Fibroblast of lung (primary cell): ENCODE results near the gene PNMA8C. TPM values are rescaled to one million over a fixed set of nuclear protein-coding genes. Genes with fewer than 3 reads are reported as not detected.

Experiments used
- DNase-seq, 2 donors: peaks; one replicate each; pipeline versions ENCODE4 v3.0.0 to v3.0.0-alpha.2; 2010; ENCODE audit warnings: low read depth in 2 of 2
- H2AFZ ChIP-seq: 2 replicates; pipeline ENCODE4 v1.5.1; 2012; ENCODE audit warnings: low read length, control low read depth, inconsistent platforms
- H3K27ac ChIP-seq: 2 replicates; pipeline ENCODE4 v1.5.1; 2011; ENCODE audit warnings: low read length, control low read depth; ENCODE audit not compliant: insufficient read depth
- H3K27me3 ChIP-seq: 2 replicates; pipeline ENCODE4 v1.5.1; 2011; ENCODE audit warnings: mild to moderate bottlenecking, low read length; ENCODE audit not compliant: control insufficient read depth, insufficient read depth
- H3K36me3 ChIP-seq: 2 replicates; pipeline ENCODE4 v1.5.1; 2011; ENCODE audit warnings: low read length; ENCODE audit not compliant: control insufficient read depth, insufficient read depth
- H3K4me1 ChIP-seq: 2 replicates; pipeline ENCODE4 v1.5.1; 2011; ENCODE audit warnings: low read length; ENCODE audit not compliant: control insufficient read depth, insufficient read depth; ENCODE audit errors: extremely low read depth
- H3K4me2 ChIP-seq: 2 replicates; pipeline ENCODE4 v1.5.1; 2011; ENCODE audit warnings: low read length, control low read depth; ENCODE audit not compliant: insufficient read depth; ENCODE audit errors: extremely low read depth
- H3K4me3 ChIP-seq, 4 experiments: fragments of 200-600 bp in 1 of 4; sonication (generic) in 1 of 4; replicated peaks in 1 of 4; 2 replicates each; pipeline ENCODE4 v1.5.1; 2011 to 2016; ENCODE audit warnings: low read length in 4 of 4, low read depth in 3 of 4, mild to moderate bottlenecking in 3 of 4, control low read depth in 2 of 4, inconsistent platforms in 1 of 4, mixed read lengths in 1 of 4; ENCODE audit not compliant: insufficient read depth in 1 of 4; ENCODE audit errors: control extremely low read depth in 1 of 4
- H3K79me2 ChIP-seq: 2 replicates; pipeline ENCODE4 v1.5.1; 2012; ENCODE audit warnings: mild to moderate bottlenecking, low read length, inconsistent platforms; ENCODE audit not compliant: control insufficient read depth, insufficient read depth
- H3K9ac ChIP-seq: 2 replicates; pipeline ENCODE4 v1.5.1; 2011; ENCODE audit warnings: mild to moderate bottlenecking, low read length, control low read depth; ENCODE audit not compliant: insufficient read depth
- H3K9me3 ChIP-seq: 2 replicates; pipeline ENCODE4 v1.5.1; 2012; ENCODE audit warnings: low read depth, low read length; ENCODE audit not compliant: control insufficient read depth, insufficient read depth
- H4K20me1 ChIP-seq: 2 replicates; pipeline ENCODE4 v1.5.1; 2011; ENCODE audit warnings: low read length; ENCODE audit not compliant: control insufficient read depth, insufficient read depth; ENCODE audit errors: extremely low read depth
- CTCF ChIP-seq, 2 donors: IDR thresholded peaks in 1 of 2; conservative IDR thresholded peaks in 1 of 2; 1 replicate in 1 of 2; 2 replicates in 1 of 2; pipeline ENCODE4 v1.5.1; 2011 to 2012; ENCODE audit warnings: low read length in 2 of 2, control low read depth in 1 of 2, inconsistent platforms in 1 of 2, low read depth in 1 of 2, mild to moderate bottlenecking in 1 of 2
- EZH2 ChIP-seq: IDR thresholded peaks from 2 replicates; pipeline ENCODE4 v1.5.1; 2012; ENCODE audit warnings: low read length, control low read depth, mild to moderate bottlenecking; ENCODE audit errors: missing control alignments
- polyA plus RNA-seq, 2 donors: library from polyadenylated mRNA; depleted of rRNA in 1 of 2; stranded (reverse) in 1 of 2; unstranded in 1 of 2; fragments of >200 nt; gene quantifications; 2 replicates each; pipeline ENCODE4 v1.2.1, GENCODE V29; 2011 to 2012; ENCODE audit warnings: missing spikeins in 1 of 2
- total RNA-seq: library from RNA; depleted of rRNA; stranded (reverse); fragments of >200 nt; gene quantifications from 2 replicates; pipeline ENCODE4 v1.2.1, GENCODE V29; 2014

PNMA8C gene
- total and polyA plus RNA-seq, 2 donors (not counting 1 experiment from before 2014, with no cell fraction given) = 0.01 to 0.17 TPM

- Histone ChIP-seq H3K27me3 (peaks cover 4% of the 10 kb centered on the region), H3K36me3 (no peaks in the 10 kb centered on the region), H3K9me3 (no peaks in the 10 kb centered on the region), H3K4me1 (peaks cover 8% of the 10 kb centered on the region), H4K20me1 (no peaks in the 10 kb centered on the region), H2AFZ (peak overlapping the region; percentile 5), H3K27ac (no peak overlapping the region), H3K4me2 (peak overlapping the region; percentile 51), H3K79me2 (peaks cover 2% of the 10 kb centered on the region), H3K9ac (no peak overlapping the region), H3K4me3 (peak overlapping the region in 2 of 4 experiments; percentile 17 to 34)
- peak in 1 of 2 donors; percentile 85 for DNase-seq
- no peak for TF ChIP-seq CTCF (conservative IDR thresholded peaks at IDR 0.05 in 1 of 2, IDR thresholded peaks at IDR 0.05 in 1 of 2; ENCODE audit: low read depth in 1 of 2, low read length in 2 of 2)
- TF ChIP-seq EZH2 = no peak
Observed at GRCh38 chr19:46408664-46409039, 20.1 kb downstream of the PNMA8C start.

- no peak for DNase-seq
- peaks cover 4% of the 10 kb centered on the region for H3K27me3 ChIP-seq
- H3K4me3 ChIP-seq = peak overlapping the region in 2 of 4 experiments; percentile 17 to 34
- no peak overlapping the region for H3K27ac ChIP-seq
- no peaks in the 10 kb centered on the region for H3K36me3 ChIP-seq
- no peaks in the 10 kb centered on the region for H4K20me1 ChIP-seq
- H3K79me2 ChIP-seq = peaks cover 2% of the 10 kb centered on the region
- H2AFZ ChIP-seq = peak overlapping the region; percentile 5
- H3K9me3 ChIP-seq = no peaks in the 10 kb centered on the region
- H3K4me2 ChIP-seq = peak overlapping the region; percentile 51
- peak; percentile 43 for TF ChIP-seq EZH2
- no peak for TF ChIP-seq CTCF (conservative IDR thresholded peaks at IDR 0.05 in 1 of 2, IDR thresholded peaks at IDR 0.05 in 1 of 2; ENCODE audit: low read depth in 1 of 2, low read length in 2 of 2)
- H3K4me1 ChIP-seq = peaks cover 8% of the 10 kb centered on the region
- no peak overlapping the region for H3K9ac ChIP-seq
Observed at GRCh38 chr19:46407856-46408663, 20.7 kb downstream of the PNMA8C start.

GRCh38 chr19:46406976-46407375 lies 21.8 kb downstream of the PNMA8C start:
- no peak for DNase-seq
- Histone ChIP-seq H3K9ac (no peak overlapping the region), H3K27me3 (peaks cover 4% of the 10 kb centered on the region)

More at GRCh38 chr19:46406976-46407375, 21.8 kb downstream of the PNMA8C start:
- Histone ChIP-seq H3K27ac (no peak overlapping the region), H3K4me1 (peaks cover 8% of the 10 kb centered on the region), H2AFZ (no peak overlapping the region), H3K4me3 (no peak overlapping the region), H3K36me3 (no peaks in the 10 kb centered on the region), H3K4me2 (no peak overlapping the region), H4K20me1 (no peaks in the 10 kb centered on the region), H3K9me3 (no peaks in the 10 kb centered on the region), H3K79me2 (no peaks in the 10 kb centered on the region)
- TF ChIP-seq EZH2 (no peak), CTCF (conservative IDR thresholded peaks at IDR 0.05 in 1 of 2, IDR thresholded peaks at IDR 0.05 in 1 of 2; ENCODE audit: low read depth in 1 of 2, low read length in 2 of 2) (no peak)
